WTC11 (cell line): ENCODE results near the gene GCSAM. TPM values are rescaled to one million over a fixed set of nuclear protein-coding genes. Genes with fewer than 3 reads are reported as not detected.

Experiments used
- ATAC-seq: fragments of 200-7000 bp; cut with Tn5 transposase; 2 replicates; pipeline ENCODE4 v1.10.0; 2021; ENCODE audit warnings: mild to moderate bottlenecking, moderate library complexity
- CTCF ChIA-PET: fragments of 300-600 bp; sonication (Branson Sonifier 250); formaldehyde crosslinking; loops from one replicate; lab custom pipeline; 2021; ENCODE audit warnings: antibody characterized with exemption; lab: Charles Lee
- POLR2A ChIA-PET: fragments of 350-600 bp; sonication (Branson Sonifier 250); formaldehyde crosslinking; loops from one replicate; lab custom pipeline; 2021; ENCODE audit warnings: antibody characterized with exemption; lab: Charles Lee
- DNase-seq: peaks from one replicate; pipeline ENCODE4 v3.0.0; 2021; ENCODE audit warnings: low spot score
- H3K27ac Mint-ChIP-seq: 2 replicates; pipeline ENCODE4 v1.8.0; 2021; ENCODE audit warnings: mixed read lengths
- H3K27me3 Mint-ChIP-seq: 2 replicates; pipeline ENCODE4 v1.8.0; 2021; ENCODE audit warnings: low read depth, mild to moderate bottlenecking, moderate library complexity, mixed read lengths
- H3K36me3 Mint-ChIP-seq: 2 replicates; pipeline ENCODE4 v1.8.0; 2021; ENCODE audit warnings: mixed read lengths
- H3K4me1 Mint-ChIP-seq: 2 replicates; pipeline ENCODE4 v1.8.0; 2022; ENCODE audit warnings: mixed read lengths
- H3K4me3 Mint-ChIP-seq: 2 replicates; pipeline ENCODE4 v1.8.0; 2021; ENCODE audit warnings: mild to moderate bottlenecking, moderate library complexity, mixed read lengths
- H3K9me3 Mint-ChIP-seq: 2 replicates; pipeline ENCODE4 v1.8.0; 2021; ENCODE audit warnings: mixed read lengths
- CREM ChIP-seq: sonication (generic); formaldehyde crosslinking; IDR thresholded peaks from 2 replicates; pipeline ENCODE4 v1.8.1; 2022; ENCODE audit warnings: mild to moderate bottlenecking, missing genetic modification reagents, moderate library complexity
- EMX1 ChIP-seq: fragments of 250-450 bp; sonication (Bioruptor Pico); IDR thresholded peaks from 2 replicates; pipeline ENCODE4 v1.8.0; 2021; ENCODE audit warnings: mild to moderate bottlenecking
- IRF2 ChIP-seq: sonication (generic); formaldehyde crosslinking; IDR thresholded peaks from 2 replicates; pipeline ENCODE4 v1.8.0; 2022; ENCODE audit warnings: low read depth, missing genetic modification reagents, borderline replicate concordance
- NFATC4 ChIP-seq: fragments of 250-450 bp; sonication (Bioruptor Pico); IDR thresholded peaks from 2 replicates; pipeline ENCODE4 v1.9.0; 2021; ENCODE audit warnings: mild to moderate bottlenecking
- NR1H2 ChIP-seq: sonication (generic); formaldehyde crosslinking; IDR thresholded peaks from 2 replicates; pipeline ENCODE4 v1.9.0; 2021; ENCODE audit warnings: mild to moderate bottlenecking, moderate library complexity, missing genetic modification reagents
- NR3C1 ChIP-seq: sonication (generic); formaldehyde crosslinking; conservative IDR thresholded peaks from 2 replicates; pipeline ENCODE4 v1.8.1; 2023; ENCODE audit warnings: low read depth, mild to moderate bottlenecking, missing genetic modification reagents
- OVOL2 ChIP-seq: fragments of 250-450 bp; sonication (Bioruptor Pico); IDR thresholded peaks from 2 replicates; pipeline ENCODE4 v1.9.0; 2021; ENCODE audit warnings: mild to moderate bottlenecking, borderline replicate concordance
- SMAD4 ChIP-seq: sonication (generic); formaldehyde crosslinking; IDR thresholded peaks from 2 replicates; pipeline ENCODE4 v1.8.0; 2022; ENCODE audit warnings: mild to moderate bottlenecking, missing genetic modification reagents
- TCF7 ChIP-seq: sonication (generic); formaldehyde crosslinking; IDR thresholded peaks from 2 replicates; pipeline ENCODE4 v1.8.0; 2022; ENCODE audit warnings: mild to moderate bottlenecking, low read depth, missing genetic modification reagents, moderate library complexity
- TEAD4 ChIP-seq: sonication (generic); formaldehyde crosslinking; IDR thresholded peaks from 2 replicates; pipeline ENCODE4 v1.8.0; 2022; ENCODE audit warnings: mild to moderate bottlenecking, missing genetic modification reagents
- ZNF138 ChIP-seq: sonication (generic); formaldehyde crosslinking; conservative IDR thresholded peaks from 2 replicates; pipeline ENCODE4 v1.8.1; 2022; ENCODE audit warnings: mild to moderate bottlenecking, moderate library complexity, missing genetic modification reagents
- ZNF263 ChIP-seq: sonication (generic); formaldehyde crosslinking; IDR thresholded peaks from 2 replicates; pipeline ENCODE4 v1.8.1; 2022; ENCODE audit warnings: low read depth, mild to moderate bottlenecking, moderate library complexity, missing genetic modification reagents
- total RNA-seq: library from RNA; stranded (reverse); gene quantifications from 3 replicates; pipeline ENCODE4 v1.2.3, GENCODE V29; 2021
- TF ChIP-seq, protein P1 (sequence below): sonication (generic); formaldehyde crosslinking; IDR thresholded peaks from 2 replicates; pipeline ENCODE4 v1.8.1; 2022; ENCODE audit warnings: low read depth, mild to moderate bottlenecking, moderate library complexity, missing genetic modification reagents, borderline replicate concordance
- TF ChIP-seq, protein P2 (sequence below): sonication (generic); formaldehyde crosslinking; IDR thresholded peaks from 2 replicates; pipeline ENCODE4 v1.8.0; 2022; ENCODE audit warnings: mild to moderate bottlenecking, missing genetic modification reagents
- TF ChIP-seq, protein P3 (sequence below): fragments of 250-450 bp; sonication (Bioruptor Pico); IDR thresholded peaks from 2 replicates; pipeline ENCODE4 v1.8.0; 2021; ENCODE audit warnings: mild to moderate bottlenecking
- TF ChIP-seq, protein P4 (sequence below): sonication (generic); formaldehyde crosslinking; IDR thresholded peaks from 2 replicates; pipeline ENCODE4 v1.8.1; 2023; ENCODE audit warnings: mild to moderate bottlenecking, missing genetic modification reagents
- TF ChIP-seq, protein P5 (sequence below): fragments of 250-450 bp; sonication (Bioruptor Pico); IDR thresholded peaks from 2 replicates; pipeline ENCODE4 v1.9.0; 2021; ENCODE audit warnings: mild to moderate bottlenecking
- TF ChIP-seq, protein P6 (sequence below): sonication (generic); formaldehyde crosslinking; IDR thresholded peaks from 2 replicates; pipeline ENCODE4 v1.8.1; 2023; ENCODE audit warnings: mild to moderate bottlenecking, missing genetic modification reagents, moderate library complexity
- TF ChIP-seq, protein P7 (sequence below): sonication (generic); formaldehyde crosslinking; IDR thresholded peaks from 2 replicates; pipeline ENCODE4 v1.8.0; 2022; ENCODE audit warnings: missing genetic modification reagents

GCSAM gene
- total RNA-seq, 1 experiment from 2014 or later: 0.17 TPM

DNA sequence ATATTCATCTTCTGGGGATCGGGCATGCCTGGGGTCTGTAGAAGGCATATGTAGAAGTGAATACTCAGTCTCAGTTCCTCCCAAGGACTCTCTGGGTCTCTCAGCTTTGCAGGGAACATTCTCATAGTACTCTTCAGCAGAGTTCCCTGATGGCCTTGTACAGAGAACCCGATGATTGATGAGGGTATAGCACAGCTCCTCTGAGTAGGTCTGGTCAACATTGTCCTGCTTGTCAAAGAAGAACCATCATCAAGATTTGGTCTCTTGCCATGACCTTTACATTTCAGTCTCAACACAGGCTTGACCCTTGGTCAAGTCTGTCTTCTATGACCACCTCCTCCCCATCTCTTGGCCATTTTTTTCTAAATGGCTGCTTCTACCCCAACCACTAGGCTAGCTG, 9.5 kb downstream of the GCSAM start:
- Mint-ChIP-seq H3K36me3 (peaks cover 3% of the 10 kb centered on the region; the same call in 1 of the 2 replicates), H3K27me3 (no peaks in the 10 kb centered on the region), H3K4me3 (no peak overlapping the region), H3K27ac (no peak overlapping the region), H3K4me1 (peaks cover 54% of the 10 kb centered on the region), H3K9me3 (no peaks in the 10 kb centered on the region)
- ATAC-seq (no peak), DNase-seq (no peak)
- ChIA-PET POLR2A (interaction anchor here (0.6 kb wide), 1 partner anchor 199 kb away, joined by 3 read pairs; no protein-coding TSS in a partner anchor), CTCF (interaction anchor here (8.7 kb wide), 1 partner anchor 12 kb away, joined by 73 read pairs; no protein-coding TSS in a partner anchor)
- TF ChIP-seq, protein P1, sequence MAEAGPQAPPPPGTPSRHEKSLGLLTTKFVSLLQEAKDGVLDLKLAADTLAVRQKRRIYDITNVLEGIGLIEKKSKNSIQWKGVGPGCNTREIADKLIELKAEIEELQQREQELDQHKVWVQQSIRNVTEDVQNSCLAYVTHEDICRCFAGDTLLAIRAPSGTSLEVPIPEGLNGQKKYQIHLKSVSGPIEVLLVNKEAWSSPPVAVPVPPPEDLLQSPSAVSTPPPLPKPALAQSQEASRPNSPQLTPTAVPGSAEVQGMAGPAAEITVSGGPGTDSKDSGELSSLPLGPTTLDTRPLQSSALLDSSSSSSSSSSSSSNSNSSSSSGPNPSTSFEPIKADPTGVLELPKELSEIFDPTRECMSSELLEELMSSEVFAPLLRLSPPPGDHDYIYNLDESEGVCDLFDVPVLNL (CRISPR knock-in tag): no peak
- TF ChIP-seq EMX1 (CRISPR knock-in tag) (no peak), IRF2 (no peak), CREM (CRISPR knock-in tag) (no peak), OVOL2 (CRISPR knock-in tag) (no peak), TEAD4 (no peak)
- TF ChIP-seq, protein P2, sequence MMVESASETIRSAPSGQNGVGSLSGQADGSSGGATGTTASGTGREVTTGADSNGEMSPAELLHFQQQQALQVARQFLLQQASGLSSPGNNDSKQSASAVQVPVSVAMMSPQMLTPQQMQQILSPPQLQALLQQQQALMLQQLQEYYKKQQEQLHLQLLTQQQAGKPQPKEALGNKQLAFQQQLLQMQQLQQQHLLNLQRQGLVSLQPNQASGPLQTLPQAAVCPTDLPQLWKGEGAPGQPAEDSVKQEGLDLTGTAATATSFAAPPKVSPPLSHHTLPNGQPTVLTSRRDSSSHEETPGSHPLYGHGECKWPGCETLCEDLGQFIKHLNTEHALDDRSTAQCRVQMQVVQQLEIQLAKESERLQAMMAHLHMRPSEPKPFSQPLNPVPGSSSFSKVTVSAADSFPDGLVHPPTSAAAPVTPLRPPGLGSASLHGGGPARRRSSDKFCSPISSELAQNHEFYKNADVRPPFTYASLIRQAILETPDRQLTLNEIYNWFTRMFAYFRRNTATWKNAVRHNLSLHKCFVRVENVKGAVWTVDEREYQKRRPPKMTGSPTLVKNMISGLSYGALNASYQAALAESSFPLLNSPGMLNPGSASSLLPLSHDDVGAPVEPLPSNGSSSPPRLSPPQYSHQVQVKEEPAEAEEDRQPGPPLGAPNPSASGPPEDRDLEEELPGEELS (CRISPR knock-in tag): no peak
- TF ChIP-seq, protein P3, sequence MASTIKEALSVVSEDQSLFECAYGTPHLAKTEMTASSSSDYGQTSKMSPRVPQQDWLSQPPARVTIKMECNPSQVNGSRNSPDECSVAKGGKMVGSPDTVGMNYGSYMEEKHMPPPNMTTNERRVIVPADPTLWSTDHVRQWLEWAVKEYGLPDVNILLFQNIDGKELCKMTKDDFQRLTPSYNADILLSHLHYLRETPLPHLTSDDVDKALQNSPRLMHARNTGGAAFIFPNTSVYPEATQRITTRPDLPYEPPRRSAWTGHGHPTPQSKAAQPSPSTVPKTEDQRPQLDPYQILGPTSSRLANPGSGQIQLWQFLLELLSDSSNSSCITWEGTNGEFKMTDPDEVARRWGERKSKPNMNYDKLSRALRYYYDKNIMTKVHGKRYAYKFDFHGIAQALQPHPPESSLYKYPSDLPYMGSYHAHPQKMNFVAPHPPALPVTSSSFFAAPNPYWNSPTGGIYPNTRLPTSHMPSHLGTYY (CRISPR knock-in tag): no peak
- TF ChIP-seq, protein P4, sequence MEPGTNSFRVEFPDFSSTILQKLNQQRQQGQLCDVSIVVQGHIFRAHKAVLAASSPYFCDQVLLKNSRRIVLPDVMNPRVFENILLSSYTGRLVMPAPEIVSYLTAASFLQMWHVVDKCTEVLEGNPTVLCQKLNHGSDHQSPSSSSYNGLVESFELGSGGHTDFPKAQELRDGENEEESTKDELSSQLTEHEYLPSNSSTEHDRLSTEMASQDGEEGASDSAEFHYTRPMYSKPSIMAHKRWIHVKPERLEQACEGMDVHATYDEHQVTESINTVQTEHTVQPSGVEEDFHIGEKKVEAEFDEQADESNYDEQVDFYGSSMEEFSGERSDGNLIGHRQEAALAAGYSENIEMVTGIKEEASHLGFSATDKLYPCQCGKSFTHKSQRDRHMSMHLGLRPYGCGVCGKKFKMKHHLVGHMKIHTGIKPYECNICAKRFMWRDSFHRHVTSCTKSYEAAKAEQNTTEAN (CRISPR knock-in tag): no peak

DNA sequence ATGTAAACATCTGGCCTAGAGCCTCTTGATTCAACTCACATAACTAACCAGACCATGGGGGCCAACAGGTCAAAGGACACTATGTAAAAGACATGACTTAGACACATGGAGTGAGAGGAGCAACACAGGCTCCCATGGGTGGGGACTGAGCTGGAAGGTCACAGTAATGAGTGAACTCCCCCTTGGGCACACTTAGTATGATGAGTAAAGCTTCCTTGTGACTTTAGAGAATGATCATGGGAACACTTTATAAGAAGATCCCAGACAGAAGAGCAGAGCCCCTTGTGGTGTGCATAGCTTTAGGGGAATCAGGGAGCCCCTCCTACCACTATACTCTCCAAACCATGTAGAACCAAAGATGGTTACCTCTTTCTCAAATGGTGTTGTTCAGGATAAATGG, 10.2 kb downstream of the GCSAM start:
- H3K4me3 Mint-ChIP-seq: no peak overlapping the region
- peaks cover 10% of the 10 kb centered on the region; the same call in 1 of the 2 replicates for H3K36me3 Mint-ChIP-seq
- H3K9me3 Mint-ChIP-seq: no peaks in the 10 kb centered on the region
- no peak for ATAC-seq
- H3K27me3 Mint-ChIP-seq: no peaks in the 10 kb centered on the region
- peaks cover 53% of the 10 kb centered on the region for H3K4me1 Mint-ChIP-seq
- POLR2A ChIA-PET: no interaction called here
- no peak overlapping the region for H3K27ac Mint-ChIP-seq
- CTCF ChIA-PET: interaction anchor here (8.7 kb wide), 1 partner anchor 11 kb away, joined by 73 read pairs; no protein-coding TSS in a partner anchor
- DNase-seq: no peak
- TF ChIP-seq NR3C1 (CRISPR knock-in tag): no peak
- TF ChIP-seq EMX1 (CRISPR knock-in tag): no peak
- no peak for TF ChIP-seq TCF7
- TF ChIP-seq, protein P5, sequence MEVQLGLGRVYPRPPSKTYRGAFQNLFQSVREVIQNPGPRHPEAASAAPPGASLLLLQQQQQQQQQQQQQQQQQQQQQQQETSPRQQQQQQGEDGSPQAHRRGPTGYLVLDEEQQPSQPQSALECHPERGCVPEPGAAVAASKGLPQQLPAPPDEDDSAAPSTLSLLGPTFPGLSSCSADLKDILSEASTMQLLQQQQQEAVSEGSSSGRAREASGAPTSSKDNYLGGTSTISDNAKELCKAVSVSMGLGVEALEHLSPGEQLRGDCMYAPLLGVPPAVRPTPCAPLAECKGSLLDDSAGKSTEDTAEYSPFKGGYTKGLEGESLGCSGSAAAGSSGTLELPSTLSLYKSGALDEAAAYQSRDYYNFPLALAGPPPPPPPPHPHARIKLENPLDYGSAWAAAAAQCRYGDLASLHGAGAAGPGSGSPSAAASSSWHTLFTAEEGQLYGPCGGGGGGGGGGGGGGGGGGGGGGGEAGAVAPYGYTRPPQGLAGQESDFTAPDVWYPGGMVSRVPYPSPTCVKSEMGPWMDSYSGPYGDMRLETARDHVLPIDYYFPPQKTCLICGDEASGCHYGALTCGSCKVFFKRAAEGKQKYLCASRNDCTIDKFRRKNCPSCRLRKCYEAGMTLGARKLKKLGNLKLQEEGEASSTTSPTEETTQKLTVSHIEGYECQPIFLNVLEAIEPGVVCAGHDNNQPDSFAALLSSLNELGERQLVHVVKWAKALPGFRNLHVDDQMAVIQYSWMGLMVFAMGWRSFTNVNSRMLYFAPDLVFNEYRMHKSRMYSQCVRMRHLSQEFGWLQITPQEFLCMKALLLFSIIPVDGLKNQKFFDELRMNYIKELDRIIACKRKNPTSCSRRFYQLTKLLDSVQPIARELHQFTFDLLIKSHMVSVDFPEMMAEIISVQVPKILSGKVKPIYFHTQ (CRISPR knock-in tag): no peak
- TF ChIP-seq NR1H2 (CRISPR knock-in tag): no peak
- no peak for TF ChIP-seq SMAD4
- TF ChIP-seq ZNF138 (CRISPR knock-in tag): no peak
- TF ChIP-seq ZNF263 (CRISPR knock-in tag): no peak
- TF ChIP-seq, protein P6, sequence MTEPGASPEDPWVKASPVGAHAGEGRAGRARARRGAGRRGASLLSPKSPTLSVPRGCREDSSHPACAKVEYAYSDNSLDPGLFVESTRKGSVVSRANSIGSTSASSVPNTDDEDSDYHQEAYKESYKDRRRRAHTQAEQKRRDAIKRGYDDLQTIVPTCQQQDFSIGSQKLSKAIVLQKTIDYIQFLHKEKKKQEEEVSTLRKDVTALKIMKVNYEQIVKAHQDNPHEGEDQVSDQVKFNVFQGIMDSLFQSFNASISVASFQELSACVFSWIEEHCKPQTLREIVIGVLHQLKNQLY (CRISPR knock-in tag): no peak
- TF ChIP-seq, protein P7, sequence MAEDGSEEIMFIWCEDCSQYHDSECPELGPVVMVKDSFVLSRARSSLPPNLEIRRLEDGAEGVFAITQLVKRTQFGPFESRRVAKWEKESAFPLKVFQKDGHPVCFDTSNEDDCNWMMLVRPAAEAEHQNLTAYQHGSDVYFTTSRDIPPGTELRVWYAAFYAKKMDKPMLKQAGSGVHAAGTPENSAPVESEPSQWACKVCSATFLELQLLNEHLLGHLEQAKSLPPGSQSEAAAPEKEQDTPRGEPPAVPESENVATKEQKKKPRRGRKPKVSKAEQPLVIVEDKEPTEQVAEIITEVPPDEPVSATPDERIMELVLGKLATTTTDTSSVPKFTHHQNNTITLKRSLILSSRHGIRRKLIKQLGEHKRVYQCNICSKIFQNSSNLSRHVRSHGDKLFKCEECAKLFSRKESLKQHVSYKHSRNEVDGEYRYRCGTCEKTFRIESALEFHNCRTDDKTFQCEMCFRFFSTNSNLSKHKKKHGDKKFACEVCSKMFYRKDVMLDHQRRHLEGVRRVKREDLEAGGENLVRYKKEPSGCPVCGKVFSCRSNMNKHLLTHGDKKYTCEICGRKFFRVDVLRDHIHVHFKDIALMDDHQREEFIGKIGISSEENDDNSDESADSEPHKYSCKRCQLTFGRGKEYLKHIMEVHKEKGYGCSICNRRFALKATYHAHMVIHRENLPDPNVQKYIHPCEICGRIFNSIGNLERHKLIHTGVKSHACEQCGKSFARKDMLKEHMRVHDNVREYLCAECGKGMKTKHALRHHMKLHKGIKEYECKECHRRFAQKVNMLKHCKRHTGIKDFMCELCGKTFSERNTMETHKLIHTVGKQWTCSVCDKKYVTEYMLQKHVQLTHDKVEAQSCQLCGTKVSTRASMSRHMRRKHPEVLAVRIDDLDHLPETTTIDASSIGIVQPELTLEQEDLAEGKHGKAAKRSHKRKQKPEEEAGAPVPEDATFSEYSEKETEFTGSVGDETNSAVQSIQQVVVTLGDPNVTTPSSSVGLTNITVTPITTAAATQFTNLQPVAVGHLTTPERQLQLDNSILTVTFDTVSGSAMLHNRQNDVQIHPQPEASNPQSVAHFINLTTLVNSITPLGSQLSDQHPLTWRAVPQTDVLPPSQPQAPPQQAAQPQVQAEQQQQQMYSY: no peak
- TF ChIP-seq, protein P3 (CRISPR knock-in tag): no peak
- no peak for TF ChIP-seq NFATC4 (CRISPR knock-in tag)
